ENCODE results near the gene ADCY7.

ADCY7 gene

DNA sequence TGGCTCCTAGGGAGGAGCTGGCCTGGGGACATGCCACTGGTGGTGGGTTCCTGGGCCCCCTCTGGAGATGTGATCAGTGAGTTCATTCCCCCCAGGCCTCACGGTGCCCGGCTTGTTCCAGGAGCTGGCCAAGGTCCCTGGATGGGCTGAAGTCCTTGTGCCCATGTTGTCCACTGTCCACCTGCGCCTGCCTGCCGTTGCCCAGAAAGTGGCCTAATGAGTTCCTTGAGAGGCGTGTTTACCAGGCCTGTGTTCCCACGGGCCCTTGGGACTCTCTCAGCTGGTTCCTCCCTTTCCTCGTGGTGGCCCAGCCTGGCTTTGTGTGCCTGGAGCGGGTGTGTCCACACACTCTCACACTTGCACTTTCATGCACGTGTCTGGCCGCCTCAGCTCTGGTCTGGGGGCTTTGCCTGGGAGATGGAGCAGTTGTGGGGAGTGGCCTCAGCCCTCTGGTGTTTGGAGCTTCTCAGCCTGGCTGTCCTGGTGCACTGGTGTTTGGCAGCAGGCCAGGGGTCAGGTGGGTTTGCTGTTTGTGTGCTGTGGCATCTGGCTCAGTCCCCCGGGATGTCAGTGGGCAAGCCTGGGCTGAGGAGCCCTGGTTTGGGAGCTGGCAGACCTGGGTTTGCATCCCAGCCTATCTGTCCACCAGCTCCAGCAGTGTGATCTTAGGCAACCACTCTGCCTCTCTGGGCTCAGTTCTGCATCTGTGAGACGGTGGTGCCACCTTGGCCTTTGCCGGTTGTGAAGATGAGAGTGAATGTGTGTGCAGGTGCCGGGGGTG lies 18.0 kb downstream of the ADCY7 start:
- DNase-seq: no peak

DNA sequence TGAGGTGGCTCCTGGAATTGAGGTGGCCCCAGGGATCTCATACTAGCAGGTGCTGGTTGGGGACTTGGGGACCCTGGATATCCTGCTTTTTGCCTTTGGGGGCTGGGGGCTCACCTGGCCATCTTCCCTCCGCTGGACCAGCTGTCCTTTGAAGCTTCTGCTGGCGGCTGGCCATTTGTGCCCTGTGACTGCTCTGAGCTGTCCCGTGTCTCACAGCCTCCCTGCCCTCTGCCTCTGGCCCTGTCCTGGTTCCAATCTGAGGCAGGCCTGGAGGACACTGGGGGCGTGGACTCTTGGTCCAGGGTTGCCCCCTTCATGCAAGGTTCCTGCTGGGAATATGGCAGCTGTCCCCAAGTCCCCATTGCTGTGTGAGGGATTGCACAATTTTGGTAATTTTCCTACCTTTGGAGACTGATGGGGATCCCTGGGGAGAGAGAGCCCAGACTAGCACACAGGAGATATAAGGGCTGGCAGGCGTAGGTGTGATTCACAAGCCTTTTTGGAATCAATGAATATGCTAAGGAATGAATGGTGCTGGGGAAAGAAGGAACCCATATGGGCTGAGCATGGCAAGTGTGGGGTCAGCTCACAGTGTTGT lies 19.2 kb downstream of the ADCY7 start:
- DNase-seq: no peak

DNA sequence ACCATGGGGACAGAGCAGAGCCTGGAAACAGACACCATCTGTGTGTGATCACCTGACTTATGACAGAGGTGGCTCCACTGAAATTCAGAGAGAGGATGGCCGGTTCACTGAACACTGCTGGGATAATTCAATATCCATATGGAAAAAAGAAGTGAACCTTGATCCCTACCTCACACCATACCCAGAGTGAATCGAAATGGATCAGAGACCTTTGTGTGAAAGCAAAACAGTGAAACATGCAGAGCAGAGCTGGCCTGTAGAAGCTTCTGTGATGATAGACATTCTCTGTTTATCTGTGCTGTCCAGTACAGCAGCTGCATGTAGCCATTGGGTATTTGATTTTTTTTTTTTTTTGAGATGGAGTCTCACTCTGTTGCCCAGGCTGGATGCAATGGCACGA lies 20.3 kb downstream of the ADCY7 start:
- DNase-seq: no peak

DNA sequence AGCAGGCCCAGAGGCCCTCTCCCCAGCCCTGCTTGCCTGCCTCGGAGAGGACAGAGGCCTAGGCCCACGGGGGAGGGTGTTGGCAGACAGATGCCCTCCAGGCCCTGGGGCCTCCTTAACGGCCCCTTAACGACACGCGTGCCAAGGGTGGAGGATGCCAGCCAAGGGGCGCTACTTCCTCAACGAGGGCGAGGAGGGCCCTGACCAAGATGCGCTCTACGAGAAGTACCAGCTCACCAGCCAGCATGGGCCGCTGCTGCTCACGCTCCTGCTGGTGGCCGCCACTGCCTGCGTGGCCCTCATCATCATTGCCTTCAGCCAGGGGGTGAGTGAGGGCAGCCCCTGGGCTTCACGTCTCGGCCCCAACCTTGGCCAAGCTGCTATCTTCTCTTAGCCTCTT lies 21.7 kb downstream of the ADCY7 start:
- DNase-seq: no peak

DNA sequence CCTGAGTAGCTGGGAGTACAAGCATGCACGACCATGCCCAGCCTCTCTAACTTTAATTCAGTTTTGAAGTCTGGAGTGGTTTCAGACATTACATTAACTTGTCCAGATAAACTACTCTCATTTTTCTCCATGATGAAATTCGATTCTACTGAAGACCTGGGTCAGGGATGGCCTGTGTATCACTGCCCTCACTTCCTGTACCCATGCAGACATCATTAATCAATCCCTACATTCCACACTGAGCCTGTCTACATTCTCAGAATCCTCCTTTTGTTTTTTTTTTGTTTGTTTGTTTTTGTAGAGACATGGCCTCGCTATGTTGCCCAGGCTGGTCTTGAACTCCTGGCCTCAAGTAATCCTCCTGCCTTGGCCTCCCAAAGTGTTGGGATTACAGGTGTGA lies 22.6 kb downstream of the ADCY7 start:
- DNase-seq: no peak

DNA sequence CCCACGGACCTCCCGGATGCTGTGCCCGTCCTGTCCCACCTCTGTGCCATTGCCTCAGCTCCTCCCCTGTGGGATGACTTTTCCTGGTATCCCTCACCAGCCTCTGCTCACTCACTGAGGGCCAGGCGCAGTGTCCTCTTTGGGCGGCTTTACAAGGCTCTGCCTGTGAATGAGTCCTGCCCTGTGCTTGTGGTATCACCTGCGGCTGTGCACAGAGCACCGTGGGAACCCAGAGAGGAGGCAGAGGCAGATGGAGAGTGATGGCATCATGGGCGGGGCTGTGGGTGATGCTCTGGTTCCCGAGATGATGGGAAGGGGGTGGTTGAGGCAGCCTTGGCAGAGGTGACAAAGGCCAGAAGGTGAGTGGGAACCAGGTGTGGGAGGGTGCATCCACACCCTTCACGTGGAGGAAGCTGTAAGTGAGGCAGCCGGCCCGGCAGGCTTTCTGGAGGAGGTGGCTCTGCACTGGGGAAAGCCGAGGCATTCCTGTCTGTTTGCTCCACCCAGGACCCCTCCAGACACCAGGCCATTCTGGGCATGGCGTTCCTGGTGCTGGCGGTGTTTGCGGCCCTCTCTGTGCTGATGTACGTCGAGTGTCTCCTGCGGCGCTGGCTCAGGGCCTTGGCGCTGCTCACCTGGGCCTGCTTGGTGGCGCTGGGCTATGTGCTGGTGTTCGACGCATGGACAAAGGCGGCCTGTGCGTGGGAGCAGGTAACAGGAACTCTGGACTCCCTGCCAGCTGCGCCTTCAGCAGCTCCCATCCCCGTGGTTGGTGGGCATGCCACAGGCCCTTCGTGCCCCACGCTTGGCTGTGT lies 23.8 kb downstream of the ADCY7 start:
- DNase-seq: no peak

DNA sequence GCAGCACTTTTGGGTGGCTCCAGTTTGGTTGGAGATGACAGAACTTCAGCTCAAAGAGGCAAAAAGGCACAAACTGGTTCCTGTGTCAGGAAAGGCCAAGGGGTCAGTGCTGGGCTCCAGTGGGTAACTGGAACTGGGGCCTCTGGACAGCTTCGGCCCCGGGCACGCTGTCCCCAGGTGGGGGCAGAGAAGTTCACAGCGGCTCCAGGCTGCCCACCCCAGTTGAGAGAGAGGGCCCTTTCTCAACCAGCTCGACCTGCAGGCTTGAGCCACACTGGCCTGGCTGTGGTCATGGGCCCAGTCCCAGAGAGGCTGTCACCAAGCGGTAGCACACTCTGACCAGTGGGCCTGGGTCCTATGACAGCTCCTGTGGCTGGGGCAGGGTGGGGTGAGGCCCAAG lies 24.5 kb downstream of the ADCY7 start:
- no peak for DNase-seq

DNA sequence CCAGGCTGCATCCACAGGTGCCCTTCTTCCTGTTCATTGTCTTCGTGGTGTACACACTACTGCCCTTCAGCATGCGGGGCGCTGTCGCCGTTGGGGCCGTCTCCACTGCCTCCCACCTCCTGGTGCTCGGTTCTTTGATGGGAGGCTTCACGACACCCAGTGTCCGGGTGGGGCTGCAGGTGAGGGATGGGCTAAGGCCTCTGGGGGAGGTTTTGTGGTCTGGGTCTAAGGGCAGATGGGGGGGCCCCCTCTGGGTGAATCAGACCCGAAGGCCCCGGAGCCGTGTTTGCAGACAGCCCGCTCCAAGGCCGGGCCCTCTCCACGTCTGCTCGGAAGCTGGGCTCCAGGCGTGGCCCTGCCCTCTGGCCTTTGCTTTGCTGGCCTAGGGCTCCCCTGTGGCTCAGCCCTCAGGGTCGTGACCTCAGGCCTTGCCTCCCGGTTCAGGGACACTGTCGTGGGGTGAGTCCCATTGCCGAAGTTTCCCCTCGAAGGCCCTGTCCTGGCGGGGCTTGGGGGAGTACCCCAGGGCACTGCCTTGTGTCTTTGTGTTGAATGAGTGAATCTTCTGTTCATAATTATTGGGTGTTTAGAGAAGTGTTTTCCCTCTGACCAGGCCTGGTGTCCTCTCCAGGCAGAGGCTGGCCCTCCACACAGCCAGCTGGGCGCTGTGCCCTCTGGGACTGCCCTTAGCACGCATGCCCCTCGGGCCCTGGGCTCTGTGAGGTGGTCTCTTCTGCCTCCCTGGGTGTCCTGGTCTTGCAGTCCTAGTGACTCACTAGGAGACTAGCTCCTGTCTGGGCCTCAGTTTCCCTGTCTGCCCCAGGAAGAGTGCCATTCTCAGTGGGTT lies 25.6 kb downstream of the ADCY7 start:
- DNase-seq: no peak

DNA sequence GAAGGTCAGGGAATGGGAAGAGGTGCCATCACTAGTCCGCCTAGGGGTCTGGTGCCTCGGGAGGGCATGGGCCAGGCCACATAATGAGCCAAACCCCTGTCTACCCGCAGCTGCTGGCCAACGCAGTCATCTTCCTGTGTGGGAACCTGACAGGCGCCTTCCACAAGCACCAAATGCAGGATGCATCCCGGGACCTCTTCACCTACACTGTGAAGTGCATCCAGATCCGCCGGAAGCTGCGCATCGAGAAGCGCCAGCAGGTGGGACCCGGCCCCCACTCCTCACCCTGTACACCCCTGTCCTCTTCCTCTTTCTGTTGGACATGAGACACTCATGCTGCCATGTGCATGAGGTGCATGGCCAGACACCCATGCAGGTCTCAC lies 26.2 kb downstream of the ADCY7 start:
- DNase-seq: no peak

DNA sequence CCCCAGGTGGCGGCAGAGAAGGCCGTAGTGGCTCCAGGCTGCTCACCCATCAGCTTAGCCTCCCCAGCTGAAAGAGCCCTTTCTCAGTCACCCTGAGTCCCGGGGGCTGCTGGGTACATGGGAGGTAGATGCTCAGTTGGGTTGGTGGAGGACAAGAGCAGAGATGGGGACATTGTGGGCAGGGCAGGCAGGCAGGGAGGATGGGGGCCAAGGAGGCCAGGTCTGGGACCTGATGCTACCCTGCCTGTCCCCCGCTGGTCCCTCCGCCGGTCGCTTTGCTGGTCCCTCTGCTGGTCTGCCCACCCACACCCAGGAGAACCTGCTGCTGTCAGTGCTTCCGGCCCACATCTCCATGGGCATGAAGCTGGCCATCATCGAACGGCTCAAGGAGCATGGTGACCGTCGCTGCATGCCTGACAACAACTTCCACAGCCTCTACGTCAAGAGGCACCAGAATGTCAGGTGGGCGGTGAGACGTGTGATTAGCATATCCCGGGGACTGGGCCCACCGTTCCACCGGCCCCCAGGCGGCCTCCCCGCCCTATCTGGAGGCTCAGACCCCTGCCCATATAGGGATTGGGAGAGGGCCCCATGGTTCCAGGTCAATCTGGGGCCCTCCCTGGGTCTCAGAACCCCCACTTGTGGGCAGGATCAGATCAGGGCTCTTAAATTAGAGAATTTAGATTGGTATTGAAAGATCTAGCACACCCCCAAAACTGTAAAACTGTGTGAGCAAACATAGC lies 26.9 kb downstream of the ADCY7 start:
- no peak for DNase-seq

DNA sequence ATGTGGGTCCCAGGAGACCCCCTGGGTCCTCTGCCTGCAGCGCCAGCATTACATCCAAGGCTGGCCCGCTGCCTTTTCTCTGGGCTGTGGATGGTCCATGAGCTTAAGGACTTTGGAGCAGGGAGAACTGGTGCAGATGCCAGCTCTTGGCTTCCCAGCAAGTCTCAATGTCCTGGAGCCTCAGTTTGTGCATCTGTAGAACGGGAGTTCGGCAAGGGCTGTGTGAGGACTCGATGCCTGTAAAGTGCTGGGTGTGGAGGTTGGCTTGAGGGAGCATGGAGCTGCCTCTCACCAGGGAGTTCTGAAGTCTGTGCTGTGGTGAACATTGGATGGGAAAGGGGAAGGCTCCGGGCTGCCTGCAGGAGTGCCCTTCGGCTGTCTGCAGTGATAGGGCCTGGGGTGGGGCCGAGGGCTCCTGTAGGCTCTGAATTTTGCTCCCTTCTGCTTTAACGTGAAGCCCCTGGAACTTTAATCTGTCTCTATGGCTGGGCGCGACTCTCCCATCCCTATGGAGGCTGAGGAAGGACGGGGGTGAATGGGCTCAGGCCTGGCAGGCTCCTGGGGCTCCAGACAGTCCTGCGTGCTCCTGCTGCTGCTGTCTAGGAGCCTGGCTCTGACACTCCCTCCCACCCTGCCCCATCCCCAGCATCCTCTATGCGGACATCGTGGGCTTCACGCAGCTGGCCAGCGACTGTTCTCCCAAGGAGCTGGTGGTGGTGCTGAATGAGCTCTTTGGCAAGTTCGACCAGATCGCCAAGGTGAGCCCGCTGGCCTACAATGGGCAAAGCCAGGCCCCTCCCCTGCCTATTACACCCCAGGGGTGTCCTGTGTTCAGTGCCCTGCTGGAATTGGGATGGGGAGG lies 27.9 kb downstream of the ADCY7 start:
- DNase-seq: no peak

DNA sequence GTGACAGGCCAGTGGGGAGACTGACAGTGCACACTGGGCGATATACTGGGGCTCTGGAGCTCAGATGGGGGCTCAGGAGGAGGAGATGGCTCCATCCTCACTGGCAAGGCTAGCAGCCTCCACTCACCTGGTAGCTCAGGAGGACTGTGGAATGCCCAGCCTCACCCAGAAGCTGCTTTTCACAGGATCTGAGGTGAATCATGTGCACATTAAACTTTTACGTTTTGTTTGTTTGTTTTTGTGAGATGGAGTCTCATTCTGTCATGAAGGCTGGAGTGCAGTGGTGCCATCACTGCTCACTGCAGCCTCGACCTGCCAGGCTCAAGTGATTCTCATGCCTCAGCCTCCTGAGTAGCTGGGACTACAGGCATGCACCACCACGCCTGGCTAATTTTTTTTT lies 28.6 kb downstream of the ADCY7 start:
- no peak for DNase-seq

DNA sequence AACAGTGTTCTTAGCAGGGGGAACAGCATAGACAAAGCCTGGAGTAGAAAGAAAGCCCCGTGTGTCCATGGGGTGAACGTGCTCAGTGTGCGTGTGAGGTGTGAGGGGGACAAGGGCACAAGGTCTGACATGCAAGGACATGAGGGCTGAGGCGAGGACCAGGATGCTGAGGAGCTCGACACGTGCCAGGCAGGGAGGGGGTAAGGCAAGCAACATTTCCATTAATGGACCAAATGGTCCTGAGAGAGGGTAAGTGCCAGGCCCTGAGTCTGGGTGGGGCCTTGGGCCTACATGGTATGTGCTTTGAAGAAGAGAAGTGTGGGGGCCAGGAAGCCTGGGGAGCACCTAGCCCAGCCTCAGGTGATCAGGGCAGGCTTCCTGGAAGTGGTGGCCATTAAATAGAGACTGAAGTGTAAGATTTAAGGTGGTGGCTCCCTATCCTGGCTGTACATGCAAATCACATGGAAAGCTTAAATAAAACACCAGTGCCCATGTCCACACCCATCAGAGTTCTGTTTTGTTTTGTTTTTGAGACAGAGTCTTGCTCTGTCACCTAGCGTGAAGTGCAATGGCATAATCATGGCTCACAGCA lies 29.3 kb downstream of the ADCY7 start:
- no peak for DNase-seq

DNA sequence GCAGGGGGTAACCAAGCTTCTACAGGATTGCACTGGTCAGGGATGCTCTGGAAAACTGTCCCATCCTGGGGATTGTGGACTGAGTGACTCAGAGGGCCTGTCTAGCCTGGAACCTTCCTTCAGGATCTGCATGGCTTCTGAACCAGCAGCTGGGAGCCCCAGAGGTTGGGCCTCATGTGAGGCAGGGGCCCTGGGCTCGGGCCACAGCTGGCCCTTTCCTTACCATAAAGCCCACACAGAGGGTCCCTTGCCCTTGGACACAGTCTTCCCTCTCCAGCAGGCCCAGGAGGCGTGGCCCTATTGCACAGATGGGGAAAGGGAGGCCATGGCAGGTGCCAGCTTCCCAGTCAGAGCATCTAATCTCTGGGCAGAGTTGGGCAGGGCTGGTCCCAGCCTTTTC lies 30.5 kb downstream of the ADCY7 start:
- no peak for DNase-seq

DNA sequence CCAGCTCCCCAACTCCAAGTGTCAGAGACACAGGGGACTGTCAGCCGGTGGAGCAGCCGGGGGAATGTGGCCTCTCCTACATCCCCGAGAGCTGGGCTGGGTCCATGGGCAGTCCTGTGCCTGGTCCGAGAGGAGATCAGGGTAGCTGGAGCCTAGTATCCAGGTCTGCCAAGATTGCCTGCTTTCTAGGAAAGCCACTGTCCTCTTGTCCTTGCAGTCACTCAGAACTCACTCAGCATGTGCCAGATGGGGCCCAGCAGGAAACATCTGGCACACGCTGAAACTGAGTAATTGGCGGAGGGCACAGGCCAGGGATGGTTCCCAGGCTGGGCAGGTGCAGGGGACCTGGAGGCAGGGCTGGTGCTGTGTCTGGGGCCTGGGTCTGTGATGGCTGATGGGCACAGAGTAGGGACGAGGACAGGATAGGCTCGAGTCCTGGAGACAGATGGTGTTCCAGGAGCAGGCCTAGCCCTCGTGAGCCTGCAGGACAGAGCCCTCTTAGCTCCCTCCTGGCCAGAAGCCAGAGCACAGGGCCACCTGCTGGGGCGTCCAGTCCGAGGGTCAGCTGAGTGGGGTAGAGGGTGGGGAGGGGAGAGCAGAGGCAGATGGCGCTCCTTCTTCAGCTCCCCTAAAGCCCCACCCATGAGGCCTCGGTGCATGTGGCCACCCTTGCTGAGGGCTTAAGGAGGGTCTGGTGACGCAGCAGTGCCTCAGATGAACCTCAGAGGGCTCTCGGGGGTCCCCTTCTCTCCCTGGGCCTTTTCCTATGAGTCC lies 31.1 kb downstream of the ADCY7 start:
- peak; percentile 51 for DNase-seq

DNA sequence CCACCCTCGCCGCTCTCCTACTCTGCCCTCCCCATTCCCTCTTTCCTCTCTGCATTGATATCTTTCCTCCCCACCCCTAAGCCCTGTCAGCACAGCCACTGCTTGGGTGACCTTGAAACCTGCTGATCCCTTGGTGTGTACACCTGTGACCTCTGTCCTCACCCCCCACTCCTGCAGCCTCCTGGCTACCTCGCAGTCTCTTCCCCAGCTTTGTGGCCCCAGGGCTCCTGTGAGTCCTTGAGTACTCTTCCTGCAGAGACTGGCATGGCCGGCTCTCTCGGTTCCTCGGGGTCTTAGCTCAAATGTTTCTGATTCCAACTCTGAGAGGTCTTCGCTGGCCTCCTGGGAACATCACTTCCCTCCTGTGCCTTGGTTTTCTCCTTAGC lies 31.7 kb downstream of the ADCY7 start:
- peak; percentile 19 for DNase-seq

DNA sequence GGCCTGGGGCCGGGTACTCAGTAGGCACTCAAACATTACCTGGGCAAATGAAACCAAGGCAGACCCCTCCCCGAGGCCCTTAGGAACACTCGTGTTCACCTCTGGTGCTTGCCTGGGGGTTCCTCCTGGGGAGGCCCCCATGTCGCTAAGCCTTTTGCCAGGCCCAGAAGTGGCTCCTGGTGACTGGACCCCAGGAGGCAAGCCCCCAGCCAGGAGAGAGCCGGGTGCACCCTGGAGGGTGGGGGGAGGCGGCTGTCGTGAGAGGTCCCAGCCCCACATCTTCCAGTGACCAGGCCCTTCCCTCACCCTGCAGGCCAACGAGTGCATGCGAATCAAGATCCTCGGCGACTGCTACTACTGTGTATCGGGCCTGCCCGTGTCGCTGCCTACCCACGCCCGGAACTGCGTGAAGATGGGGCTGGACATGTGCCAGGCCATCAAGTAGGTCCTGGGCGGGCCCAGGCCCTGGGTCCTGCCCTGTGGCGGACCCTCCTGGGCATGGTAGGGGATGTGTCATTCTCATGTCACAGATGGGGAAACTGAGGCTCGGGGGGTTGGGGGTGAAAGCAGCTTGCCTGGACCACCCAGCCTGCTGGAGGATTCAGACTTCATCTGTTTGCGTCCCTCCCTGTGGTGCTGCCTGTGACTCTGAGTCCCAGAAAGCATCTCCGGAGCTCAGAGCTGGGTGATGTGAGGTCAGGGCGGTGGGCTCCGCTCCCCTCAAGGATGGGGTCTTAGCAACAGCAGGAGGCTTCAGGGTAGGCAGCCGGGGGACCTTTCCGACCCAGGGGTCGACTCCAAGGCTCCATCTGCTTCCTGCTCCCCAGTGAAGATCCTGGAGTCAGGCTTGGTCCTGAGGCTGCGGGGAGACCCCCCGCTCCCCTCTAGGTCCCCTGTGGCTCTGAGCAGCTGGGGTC lies 32.5 kb downstream of the ADCY7 start:
- peak; percentile 9 for DNase-seq

DNA sequence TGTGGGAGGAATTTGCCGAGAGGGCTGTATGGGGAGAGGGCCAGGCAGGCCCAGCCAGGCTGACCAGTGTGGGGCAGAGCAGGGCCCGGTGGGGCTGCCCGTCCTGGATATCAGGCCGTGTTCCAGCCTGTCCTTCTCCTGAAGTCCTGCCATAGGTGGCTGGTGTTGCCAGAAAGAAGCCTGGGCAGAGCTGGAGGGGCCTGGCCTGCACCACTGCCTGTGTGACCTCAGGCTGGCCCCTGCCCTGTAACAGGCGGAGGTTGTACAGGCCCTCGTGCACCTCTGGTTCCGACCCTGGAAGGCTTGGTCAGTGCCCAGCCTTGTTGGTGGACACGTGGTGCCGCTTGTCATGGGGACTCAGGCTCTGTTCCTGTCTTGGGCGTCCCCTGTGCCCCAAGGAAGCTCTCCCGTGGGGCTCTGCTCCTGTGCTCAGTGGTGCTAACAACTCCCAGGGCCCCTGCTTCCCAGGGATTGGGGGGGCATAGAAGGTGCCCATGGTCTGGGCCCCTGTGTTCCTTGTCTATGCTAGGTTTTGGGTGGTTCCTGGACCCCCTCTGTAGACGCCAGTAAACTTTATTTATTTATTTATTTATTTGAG lies 33.3 kb downstream of the ADCY7 start:
- DNase-seq: peak; percentile 11
